Activated T-cell treated with anti-CD3 and anti-CD28 coated beads, Interleukin-2, amount 50 U/mL, for 72 hours (primary cell): ENCODE measurements around the gene PTGDS. TPM values are rescaled to one million over a fixed set of nuclear protein-coding genes. Genes with fewer than 3 reads are reported as not detected.

Experiments used
- ATAC-seq, 2 donors: fragments of 150-1000 bp; cut with Tn5 transposase; replicated peaks in 1 of 2; 2 replicates each; pipeline ENCODE4 v1.10.0; 2021; ENCODE audit warnings: moderate library complexity in 2 of 2, mild to moderate bottlenecking in 1 of 2
- DNase-seq, 2 donors: peaks; one replicate each; pipeline ENCODE4 v3.0.0; 2021 to 2022; ENCODE audit warnings: mixed read lengths in 1 of 2
- H3K27ac Mint-ChIP-seq: one replicate; pipeline ENCODE4 v1.8.0; 2022; ENCODE audit warnings: mild to moderate bottlenecking, moderate library complexity, mixed read lengths
- H3K27me3 Mint-ChIP-seq: one replicate; pipeline ENCODE4 v1.8.0; 2022; ENCODE audit warnings: low read depth, mixed read lengths
- H3K36me3 Mint-ChIP-seq, 2 donors: one replicate each; pipeline ENCODE4 v1.8.0; 2022; ENCODE audit warnings: mixed read lengths in 2 of 2, mild to moderate bottlenecking in 1 of 2; ENCODE audit not compliant: insufficient read depth in 2 of 2
- H3K4me1 Mint-ChIP-seq: one replicate; pipeline ENCODE4 v1.8.0; 2022; ENCODE audit warnings: low read depth, mixed read lengths
- H3K4me3 Mint-ChIP-seq, 2 donors: one replicate each; pipeline ENCODE4 v1.8.0; 2022; ENCODE audit warnings: mild to moderate bottlenecking in 2 of 2, mixed read lengths in 2 of 2, moderate library complexity in 2 of 2
- H3K9me3 Mint-ChIP-seq, 2 donors: one replicate each; pipeline ENCODE4 v1.8.0; 2022; ENCODE audit warnings: mixed read lengths in 2 of 2
- total RNA-seq, 2 donors: library from RNA; stranded (reverse); gene quantifications; one replicate each; pipeline ENCODE4 v1.2.3, GENCODE V29; 2022

PTGDS gene
- total RNA-seq, 2 donors from 2014 or later, result not detected

DNA sequence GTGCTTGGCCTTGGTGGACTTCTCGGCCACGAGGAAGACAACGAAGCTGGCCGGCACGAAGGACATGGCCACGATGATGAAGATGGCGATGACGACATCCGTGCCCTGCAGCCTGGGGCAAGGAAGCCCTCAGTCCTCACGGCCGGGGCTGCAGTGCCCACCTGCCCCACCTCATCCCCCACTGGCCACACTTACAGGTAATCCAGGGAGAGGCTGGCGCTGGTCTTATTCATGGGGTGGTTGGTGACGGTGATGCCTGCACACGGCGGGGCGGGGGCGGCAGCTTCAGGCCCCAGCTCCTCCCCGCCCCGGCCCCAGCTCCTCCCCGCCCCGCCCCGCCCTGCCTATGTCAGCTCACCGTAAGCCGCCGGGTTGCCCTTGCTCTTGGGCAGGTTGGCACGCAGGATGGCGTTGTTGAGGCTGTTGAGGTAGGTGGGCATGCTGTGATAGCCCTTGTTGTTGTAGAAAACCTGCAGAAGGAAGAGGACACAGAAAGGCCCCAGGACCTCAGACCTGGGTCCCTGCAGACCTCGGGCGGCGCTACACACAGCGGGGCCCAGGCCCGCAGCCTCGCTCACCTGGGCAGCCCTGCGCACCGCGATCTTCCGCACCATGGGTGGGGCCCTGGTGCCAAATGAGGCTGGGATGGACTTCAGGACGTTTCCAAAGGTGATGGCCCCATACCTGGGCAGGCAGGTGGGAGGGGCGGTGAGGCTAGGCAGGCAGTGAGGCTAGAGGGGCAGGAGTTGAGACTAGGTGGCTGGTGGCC is 34.8 kb downstream of the PTGDS start:
- no peaks in the 10 kb centered on the region for H3K4me1 Mint-ChIP-seq
- no peaks in the 10 kb centered on the region for H3K36me3 Mint-ChIP-seq
- H3K4me3 Mint-ChIP-seq, result no peak overlapping the region
- no peak for DNase-seq
- no peaks in the 10 kb centered on the region for H3K27me3 Mint-ChIP-seq
- no peak overlapping the region for H3K27ac Mint-ChIP-seq
- no peak for ATAC-seq
- H3K9me3 Mint-ChIP-seq, result no peaks in the 10 kb centered on the region

DNA sequence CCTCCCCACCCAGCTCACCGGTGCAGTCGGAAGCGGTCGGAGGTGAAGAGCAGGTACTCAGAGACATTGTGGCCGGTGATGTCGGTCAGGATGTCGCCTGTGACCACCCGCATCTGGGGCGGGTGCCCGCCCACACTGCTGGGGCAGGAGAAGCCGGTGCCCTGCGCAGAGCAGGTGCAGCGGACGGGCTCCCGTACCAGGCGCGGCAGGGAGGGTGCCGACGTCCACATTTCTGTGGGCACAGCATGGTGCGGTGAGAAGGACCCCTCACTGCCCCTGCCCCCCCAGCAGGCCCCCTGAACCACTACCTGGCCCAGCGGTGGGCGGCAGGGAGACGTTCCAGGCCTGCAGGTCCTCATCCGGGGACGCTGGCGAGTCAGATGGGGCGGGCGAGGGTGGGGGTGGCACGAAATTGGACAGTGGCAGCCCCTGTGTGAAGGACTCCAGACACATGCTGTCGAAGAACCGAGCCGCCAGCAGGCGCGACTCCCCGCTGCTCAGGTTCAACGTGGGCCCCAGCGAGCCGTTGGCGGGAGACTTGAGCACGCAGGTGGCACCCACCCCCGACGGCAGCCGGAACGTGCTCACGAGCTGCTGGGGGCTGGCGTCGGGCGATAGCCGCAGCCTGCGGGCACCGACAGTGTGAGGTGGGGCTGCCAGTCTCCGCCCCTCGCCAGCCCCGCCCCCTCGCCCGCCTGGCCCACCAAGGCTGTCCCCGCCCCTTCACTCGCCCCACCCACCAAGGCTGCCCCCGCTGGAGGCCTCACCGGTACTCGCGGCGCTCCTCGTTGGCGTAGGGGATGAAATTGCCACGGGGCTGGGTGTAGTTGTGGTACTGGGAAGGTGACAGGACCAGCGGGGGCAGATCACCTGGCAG is 35.6 kb downstream of the PTGDS start:
- H3K36me3 Mint-ChIP-seq, result no peaks in the 10 kb centered on the region
- no peaks in the 10 kb centered on the region for H3K4me1 Mint-ChIP-seq
- H3K27ac Mint-ChIP-seq, result no peak overlapping the region
- H3K9me3 Mint-ChIP-seq, result no peaks in the 10 kb centered on the region
- DNase-seq (no peak), ATAC-seq (no peak)
- H3K27me3 Mint-ChIP-seq, result no peaks in the 10 kb centered on the region
- H3K4me3 Mint-ChIP-seq, result no peak overlapping the region

DNA sequence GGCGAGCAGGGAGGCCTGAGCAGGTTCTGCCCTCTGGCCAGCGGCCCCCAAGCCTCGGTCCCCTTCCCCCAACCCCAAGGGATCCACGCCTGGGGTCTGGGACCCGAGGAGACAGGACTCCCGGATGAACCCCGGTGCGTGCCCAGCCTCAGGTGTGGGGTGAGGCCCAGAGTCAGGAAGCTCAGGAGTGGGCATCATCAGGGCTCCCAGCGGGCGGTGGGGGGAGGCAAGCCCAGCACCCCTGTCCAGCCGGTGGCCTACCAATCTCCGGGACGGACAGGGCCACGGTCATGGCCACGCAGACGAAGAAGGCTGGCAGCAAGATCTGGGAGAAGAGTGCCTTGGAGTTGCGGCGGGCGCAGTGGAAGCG is 36.3 kb downstream of the PTGDS start:
- H3K27me3 Mint-ChIP-seq, result no peaks in the 10 kb centered on the region
- no peak for ATAC-seq
- H3K9me3 Mint-ChIP-seq, result no peaks in the 10 kb centered on the region
- H3K4me1 Mint-ChIP-seq, result no peaks in the 10 kb centered on the region
- no peak for DNase-seq
- H3K27ac Mint-ChIP-seq, result no peak overlapping the region
- no peak overlapping the region for H3K4me3 Mint-ChIP-seq
- H3K36me3 Mint-ChIP-seq, result no peaks in the 10 kb centered on the region

DNA sequence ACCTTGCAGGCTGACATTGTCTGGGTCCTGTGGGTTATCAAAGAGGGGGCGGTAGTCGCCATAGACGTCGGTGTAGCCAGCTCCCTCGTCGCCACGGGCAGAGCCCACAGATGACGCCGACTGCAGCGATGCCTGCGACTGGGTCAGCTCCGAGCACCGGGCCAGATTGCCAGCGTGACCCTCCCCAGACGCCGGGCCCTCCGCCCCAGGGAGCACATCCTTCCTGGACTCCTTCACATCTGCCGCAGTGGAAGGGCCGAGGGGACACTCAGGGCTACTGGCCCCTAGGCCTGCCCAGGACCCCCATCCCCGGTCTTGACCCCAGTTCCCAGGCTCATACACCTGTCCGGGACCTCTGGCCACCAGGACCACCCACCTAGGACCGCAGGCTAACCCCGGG is 36.9 kb downstream of the PTGDS start:
- ATAC-seq, result no peak
- H3K27me3 Mint-ChIP-seq, result no peaks in the 10 kb centered on the region
- no peaks in the 10 kb centered on the region for H3K9me3 Mint-ChIP-seq
- no peaks in the 10 kb centered on the region for H3K4me1 Mint-ChIP-seq
- H3K36me3 Mint-ChIP-seq, result no peaks in the 10 kb centered on the region
- H3K27ac Mint-ChIP-seq, result no peak overlapping the region
- no peak overlapping the region for H3K4me3 Mint-ChIP-seq
- no peak for DNase-seq

DNA sequence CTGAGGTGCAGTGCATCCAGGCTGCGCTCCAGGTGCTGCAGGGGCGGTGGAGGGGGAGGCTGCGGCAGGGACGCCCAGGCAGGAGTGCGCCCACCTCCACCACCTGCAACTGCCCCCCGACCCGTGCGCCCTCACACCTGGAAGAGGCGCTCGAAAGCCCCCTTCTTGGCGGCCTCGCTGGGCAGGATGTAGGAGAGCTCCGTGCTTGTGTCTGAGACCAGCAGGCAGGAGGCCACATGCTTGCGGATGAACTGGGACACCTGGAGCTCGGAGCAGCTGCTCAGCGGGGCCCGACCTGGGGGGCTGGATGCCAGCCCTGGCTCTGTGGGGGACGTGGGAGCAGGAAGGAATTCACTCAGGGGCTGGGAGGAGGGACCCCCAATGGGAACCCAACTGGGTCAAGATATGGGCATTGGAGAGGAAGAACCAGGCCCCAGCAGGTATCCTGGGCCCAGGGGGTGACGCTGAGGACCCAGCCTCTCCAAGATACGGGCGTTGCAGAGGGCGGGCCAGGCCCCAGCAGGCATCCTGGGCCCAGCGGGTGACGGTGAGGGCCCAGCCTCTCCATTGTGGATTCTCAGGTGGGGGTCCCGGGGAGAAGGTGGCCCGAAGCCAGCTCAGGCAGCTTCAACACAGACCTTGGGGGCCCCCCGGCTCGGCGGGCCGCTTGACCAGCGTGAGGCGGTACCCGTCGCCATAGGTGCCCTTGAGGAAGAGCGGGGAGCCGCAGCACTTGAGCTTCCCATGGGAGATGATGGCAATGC is 37.7 kb downstream of the PTGDS start:
- no peak for DNase-seq
- no peak overlapping the region for H3K27ac Mint-ChIP-seq
- H3K36me3 Mint-ChIP-seq, result no peaks in the 10 kb centered on the region
- no peak for ATAC-seq
- no peaks in the 10 kb centered on the region for H3K27me3 Mint-ChIP-seq
- H3K4me1 Mint-ChIP-seq, result no peaks in the 10 kb centered on the region
- H3K4me3 Mint-ChIP-seq, result no peak overlapping the region
- H3K9me3 Mint-ChIP-seq, result no peaks in the 10 kb centered on the region

DNA sequence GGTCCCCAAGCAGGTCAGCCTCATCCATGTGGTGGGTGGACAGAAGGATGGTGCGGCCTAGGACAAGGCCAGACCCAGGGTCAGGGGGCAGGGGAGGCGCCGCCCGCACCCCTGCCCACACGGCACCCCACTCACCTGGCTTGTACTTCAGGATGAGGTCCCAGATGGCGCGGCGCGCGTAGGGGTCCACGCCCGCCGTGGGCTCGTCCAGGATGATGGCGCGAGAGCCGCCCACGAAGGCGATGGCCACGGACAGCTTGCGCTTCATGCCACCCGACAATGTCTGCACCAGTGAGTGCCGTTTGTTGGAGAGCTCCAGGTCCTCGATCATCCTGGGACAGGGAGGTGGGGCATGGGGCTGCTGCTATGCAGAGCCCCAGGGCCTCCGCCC is 38.2 kb downstream of the PTGDS start:
- DNase-seq (no peak), ATAC-seq (no peak)
- Mint-ChIP-seq H3K27me3 (no peaks in the 10 kb centered on the region), H3K36me3 (no peaks in the 10 kb centered on the region), H3K27ac (no peak overlapping the region), H3K4me1 (no peaks in the 10 kb centered on the region), H3K9me3 (no peaks in the 10 kb centered on the region), H3K4me3 (no peak overlapping the region)

DNA sequence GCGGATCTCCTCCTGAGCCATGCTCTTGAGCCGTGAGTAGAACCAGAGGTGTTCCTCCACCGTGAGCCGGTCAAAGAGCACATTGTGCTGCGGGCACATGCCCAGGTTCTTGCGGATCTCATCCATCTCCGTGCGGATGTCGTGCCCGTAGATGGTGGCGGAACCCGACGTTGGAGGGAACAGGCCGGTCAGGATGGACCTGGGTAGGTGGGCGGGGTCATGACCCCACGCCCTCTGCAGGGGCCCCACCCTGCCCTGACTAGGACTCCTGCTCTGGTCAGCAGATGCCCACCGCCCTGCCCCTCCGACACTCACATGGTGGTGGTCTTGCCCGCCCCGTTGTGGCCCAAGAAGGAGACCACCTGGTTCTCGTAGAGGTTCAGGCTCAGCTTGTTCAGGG is 38.7 kb downstream of the PTGDS start:
- no peaks in the 10 kb centered on the region for H3K36me3 Mint-ChIP-seq
- H3K27me3 Mint-ChIP-seq, result no peaks in the 10 kb centered on the region
- ATAC-seq (no peak), DNase-seq (no peak)
- H3K27ac Mint-ChIP-seq, result no peak overlapping the region
- H3K9me3 Mint-ChIP-seq, result no peaks in the 10 kb centered on the region
- H3K4me1 Mint-ChIP-seq, result no peaks in the 10 kb centered on the region
- H3K4me3 Mint-ChIP-seq, result no peak overlapping the region

DNA sequence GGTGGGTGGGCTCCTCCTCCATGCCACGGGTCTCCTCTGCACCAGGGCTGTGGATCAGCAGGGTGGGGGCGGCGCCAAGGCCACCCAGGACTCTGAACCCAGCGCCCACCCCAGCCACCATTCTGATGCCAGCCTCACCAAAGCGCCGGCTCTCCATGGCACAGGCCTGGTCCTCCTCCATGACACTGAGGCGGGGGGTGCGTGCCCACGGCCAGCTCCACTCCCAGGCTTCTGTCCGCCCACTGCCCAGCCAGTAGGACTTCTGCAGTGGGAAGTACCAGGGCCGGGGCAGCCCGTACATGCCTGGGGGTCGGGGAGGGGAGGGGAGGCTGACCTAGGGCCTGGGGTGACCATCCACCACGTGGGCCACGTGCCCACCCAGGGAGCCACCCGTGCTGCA is 39.1 kb downstream of the PTGDS start:
- Mint-ChIP-seq H3K4me3 (no peak overlapping the region), H3K36me3 (no peaks in the 10 kb centered on the region), H3K27ac (no peak overlapping the region), H3K27me3 (no peaks in the 10 kb centered on the region), H3K4me1 (no peaks in the 10 kb centered on the region), H3K9me3 (no peaks in the 10 kb centered on the region)
- ATAC-seq (no peak), DNase-seq (no peak)

DNA sequence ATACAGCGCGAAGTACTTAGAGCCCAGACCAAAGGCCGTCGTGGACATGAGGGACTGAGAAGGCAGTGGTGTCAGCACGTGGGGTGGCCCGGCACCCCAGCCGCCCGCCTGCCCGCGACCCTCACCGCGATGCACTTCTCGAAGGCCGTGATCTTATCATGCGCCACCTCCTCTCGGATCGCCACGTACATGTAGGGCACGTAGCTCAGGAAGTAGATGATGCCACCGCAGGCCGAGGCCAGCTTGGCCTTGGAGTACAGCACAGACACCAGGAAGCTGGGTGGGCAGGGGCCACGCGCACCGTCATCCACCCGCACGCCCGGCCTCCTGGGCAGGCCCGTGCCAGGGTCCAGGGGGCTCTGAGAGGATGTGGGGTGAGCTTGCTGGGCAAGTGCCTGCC is 39.8 kb downstream of the PTGDS start:
- no peak for ATAC-seq

DNA sequence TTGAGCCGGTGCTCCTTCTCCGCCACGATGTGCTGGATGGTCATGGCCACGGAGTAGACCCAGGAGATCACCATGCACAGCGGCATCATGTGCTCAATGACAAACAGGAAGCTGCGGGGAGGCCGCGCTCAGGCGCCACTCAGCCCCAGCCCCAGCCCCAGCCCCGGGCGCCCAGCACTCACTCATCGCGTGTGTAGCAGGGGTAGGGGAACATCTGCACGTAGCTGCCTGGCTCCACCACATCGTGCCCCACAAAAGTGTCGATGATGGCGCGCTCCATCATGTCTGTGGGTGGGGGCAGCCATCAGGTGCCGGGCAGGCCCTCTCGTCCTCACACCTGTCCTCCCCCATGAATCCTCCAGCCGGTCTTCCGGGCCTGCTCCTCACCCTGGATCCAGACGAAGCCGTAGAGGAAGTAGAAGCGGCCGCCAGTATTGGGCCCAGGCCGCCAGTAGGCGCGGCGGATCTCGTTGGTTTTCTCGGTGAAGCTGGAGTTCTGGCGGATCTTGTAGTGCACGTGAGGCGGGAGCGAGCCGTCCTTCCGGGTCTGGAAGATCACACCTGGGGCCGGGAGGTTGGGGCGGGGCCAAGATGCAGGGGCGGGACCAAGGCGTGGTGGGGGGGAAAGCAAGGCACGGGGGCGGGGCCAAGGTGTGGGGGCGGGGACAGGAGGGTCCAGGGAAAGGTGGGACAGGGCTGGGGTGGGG is 40.6 kb downstream of the PTGDS start:
- H3K36me3 Mint-ChIP-seq, result no peaks in the 10 kb centered on the region
- DNase-seq (no peak), ATAC-seq (no peak)
- no peaks in the 10 kb centered on the region for H3K27me3 Mint-ChIP-seq
- H3K27ac Mint-ChIP-seq, result no peak overlapping the region
- H3K4me1 Mint-ChIP-seq, result no peaks in the 10 kb centered on the region
- no peak overlapping the region for H3K4me3 Mint-ChIP-seq
- no peaks in the 10 kb centered on the region for H3K9me3 Mint-ChIP-seq

More for the DNA sequence above, 39.8 kb downstream of the PTGDS start:
- H3K9me3 Mint-ChIP-seq, result no peaks in the 10 kb centered on the region
- no peaks in the 10 kb centered on the region for H3K36me3 Mint-ChIP-seq
- H3K4me1 Mint-ChIP-seq, result no peaks in the 10 kb centered on the region
- no peaks in the 10 kb centered on the region for H3K27me3 Mint-ChIP-seq
- DNase-seq, result no peak
- no peak overlapping the region for H3K4me3 Mint-ChIP-seq
- no peak overlapping the region for H3K27ac Mint-ChIP-seq

DNA sequence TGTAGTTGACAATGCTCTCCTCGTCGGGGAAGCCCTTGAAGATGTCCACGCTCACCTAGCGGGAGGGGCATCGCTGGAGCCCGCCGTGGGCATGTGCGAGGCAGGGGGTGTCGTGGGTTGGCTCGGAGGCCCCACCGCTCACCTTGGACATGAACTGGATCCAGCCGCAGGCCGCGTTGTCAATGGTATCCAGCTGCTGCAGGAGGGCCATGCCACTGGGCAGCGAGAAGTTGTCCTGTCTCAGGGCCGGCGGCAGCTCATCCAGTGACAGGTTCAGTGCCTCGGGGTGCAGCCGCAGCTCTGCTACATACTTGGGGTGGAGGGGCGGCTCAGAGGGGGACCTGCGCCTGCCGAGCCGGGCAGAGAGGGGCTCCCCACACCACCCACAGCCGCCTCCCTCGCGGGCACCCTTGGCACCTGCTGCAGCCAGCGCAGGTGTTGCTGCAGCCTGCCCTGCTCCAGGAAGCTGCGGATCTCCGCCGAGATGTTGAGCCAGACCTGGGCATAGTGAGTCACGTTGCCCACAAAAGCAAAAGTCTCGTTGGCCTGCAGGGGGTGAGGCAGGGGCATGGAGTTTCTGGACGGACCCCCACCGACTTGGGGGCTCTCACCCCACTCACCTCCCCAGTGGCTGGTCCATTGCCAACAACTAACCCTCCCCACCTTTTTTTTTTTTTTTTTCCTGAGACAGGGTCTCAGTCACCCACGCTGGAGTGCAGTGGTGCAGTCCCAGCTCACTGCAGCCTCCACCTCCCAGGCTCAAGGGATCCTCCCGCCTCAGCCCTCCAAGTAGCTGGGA is 41.7 kb downstream of the PTGDS start:
- Mint-ChIP-seq H3K36me3 (no peaks in the 10 kb centered on the region), H3K27me3 (no peaks in the 10 kb centered on the region), H3K9me3 (no peaks in the 10 kb centered on the region), H3K27ac (no peak overlapping the region), H3K4me3 (no peak overlapping the region), H3K4me1 (no peaks in the 10 kb centered on the region)
- DNase-seq (no peak), ATAC-seq (no peak)

DNA sequence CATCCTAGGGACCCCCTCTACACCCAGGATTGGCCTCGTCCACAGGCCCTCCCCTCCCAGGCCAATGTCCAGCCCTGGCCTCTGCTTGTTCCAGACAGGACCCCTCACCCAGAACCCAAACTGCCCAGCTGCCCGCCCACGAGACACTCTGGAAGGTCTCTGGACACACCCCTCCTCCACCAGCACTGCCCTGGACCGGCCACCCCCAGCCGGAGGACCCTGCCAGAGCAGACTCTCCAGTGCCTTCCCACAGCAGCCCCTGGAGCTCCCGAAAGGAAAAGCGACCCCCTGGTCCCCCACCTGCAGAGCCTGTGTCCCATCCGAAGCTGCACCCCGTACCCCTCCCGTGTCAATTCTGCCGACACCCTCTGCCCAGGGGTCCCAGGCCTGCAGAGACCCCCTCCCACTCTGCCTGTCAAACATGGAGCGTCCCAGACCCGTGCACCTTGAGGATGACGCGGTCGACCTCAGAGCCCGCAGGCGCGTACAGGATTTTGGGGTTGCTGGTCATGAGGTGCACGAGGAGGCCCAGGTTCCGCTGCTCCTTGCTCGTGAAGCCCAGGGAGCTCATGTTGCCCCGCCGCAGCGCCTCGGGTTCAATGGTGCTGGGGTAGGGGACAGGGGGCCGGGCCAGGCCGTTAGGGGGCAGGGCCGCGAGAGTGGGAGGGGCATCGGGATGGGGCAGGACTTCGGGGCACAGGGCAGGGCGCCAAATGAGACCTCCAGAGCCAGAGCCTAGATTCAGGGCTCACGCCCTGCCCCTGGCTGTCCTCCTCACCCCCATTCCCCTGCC is 42.8 kb downstream of the PTGDS start:
- no peak overlapping the region for H3K4me3 Mint-ChIP-seq
- H3K9me3 Mint-ChIP-seq, result no peaks in the 10 kb centered on the region
- DNase-seq (no peak), ATAC-seq (no peak)
- no peaks in the 10 kb centered on the region for H3K27me3 Mint-ChIP-seq
- H3K36me3 Mint-ChIP-seq, result no peaks in the 10 kb centered on the region
- H3K27ac Mint-ChIP-seq, result no peak overlapping the region
- H3K4me1 Mint-ChIP-seq, result no peaks in the 10 kb centered on the region
